Activated gamma-delta T cell treated with Interleukin-2 at 50 U/mL for 16 hours (primary cell): ENCODE data around the gene PRMT5.
A peak's percentile ranks its signal among the peaks of the same experiment; 100 is the strongest.

Experiments used
- DNase-seq: peaks from one replicate; pipeline ENCODE4 v3.0.0-alpha.2; 2020

The PRMT5 gene

GRCh38 chr14:22896356-22896755 is 32.8 kb downstream of the PRMT5 start:
- no peak for DNase-seq

- DNase-seq = no peak
Observed at GRCh38 chr14:22895402-22895801, 33.8 kb downstream of the PRMT5 start.

- DNase-seq = no peak
Observed at GRCh38 chr14:22893706-22894105, 35.5 kb downstream of the PRMT5 start.

- DNase-seq = no peak
Observed at GRCh38 chr14:22892488-22892887, 36.7 kb downstream of the PRMT5 start.

GRCh38 chr14:22890416-22890815 is 38.8 kb downstream of the PRMT5 start:
- no peak for DNase-seq

GRCh38 chr14:22888662-22889061 is 40.5 kb downstream of the PRMT5 start:
- DNase-seq = no peak

- no peak for DNase-seq
Observed at GRCh38 chr14:22887990-22888378, 41.2 kb downstream of the PRMT5 start.

- DNase-seq = no peak
Observed at GRCh38 chr14:22887260-22887989, 41.8 kb downstream of the PRMT5 start.

GRCh38 chr14:22886500-22887259 is 42.5 kb downstream of the PRMT5 start:
- peak; percentile 75 for DNase-seq

GRCh38 chr14:22885975-22886374 is 43.2 kb downstream of the PRMT5 start:
- DNase-seq = no peak

- no peak for DNase-seq
Observed at GRCh38 chr14:22884738-22885523, 44.2 kb downstream of the PRMT5 start.

- DNase-seq = no peak
Observed at GRCh38 chr14:22884076-22884737, 45.0 kb downstream of the PRMT5 start.

GRCh38 chr14:22883173-22883976 is 45.8 kb downstream of the PRMT5 start, which contains the start of gene REM2:
Gene REM2, plus strand, starts transcription at chr14:22883222. Its CDS starts 66 bp downstream, at chr14:22883288.
- no peak for DNase-seq

GRCh38 chr14:22882529-22883172 is 46.5 kb downstream of the PRMT5 start:
- no peak for DNase-seq

- no peak for DNase-seq
Observed at GRCh38 chr14:22882064-22882463, 47.1 kb downstream of the PRMT5 start.

GRCh38 chr14:22878271-22879246 is 50.6 kb downstream of the PRMT5 start:
- DNase-seq = no peak

- DNase-seq = no peak
Observed at GRCh38 chr14:22877000-22877501, 52.1 kb downstream of the PRMT5 start.

GRCh38 chr14:22875748-22876319 is 53.3 kb downstream of the PRMT5 start:
- DNase-seq = no peak

GRCh38 chr14:22875003-22875747 is 54.0 kb downstream of the PRMT5 start:
- no peak for DNase-seq
